ENCODE results near the gene CLIP3.

The CLIP3 gene

GRCh38 chr19:35975608-35976214 lies 57.0 kb downstream of the CLIP3 start:
- no peak for DNase-seq

- DNase-seq: no peak
These were observed 59.2 kb downstream of the CLIP3 start for GRCh38 chr19:35973487-35973886.

- no peak for DNase-seq
These were observed 65.9 kb downstream of the CLIP3 start for GRCh38 chr19:35966771-35967170.
